Globus pallidus (tissue), 1 donor: ENCODE data around the gene MT1A.
"Not testable (repeated sequence)": the region's sequence is repeated elsewhere in the genome, so short reads cannot be mapped to it uniquely, and the experiment has no call there.

Source experiments
- DNase-seq: peaks from one replicate; pipeline ENCODE4 v3.0.0-alpha.2; 2015; ENCODE audit warnings: low spot score

Gene MT1A

DNA sequence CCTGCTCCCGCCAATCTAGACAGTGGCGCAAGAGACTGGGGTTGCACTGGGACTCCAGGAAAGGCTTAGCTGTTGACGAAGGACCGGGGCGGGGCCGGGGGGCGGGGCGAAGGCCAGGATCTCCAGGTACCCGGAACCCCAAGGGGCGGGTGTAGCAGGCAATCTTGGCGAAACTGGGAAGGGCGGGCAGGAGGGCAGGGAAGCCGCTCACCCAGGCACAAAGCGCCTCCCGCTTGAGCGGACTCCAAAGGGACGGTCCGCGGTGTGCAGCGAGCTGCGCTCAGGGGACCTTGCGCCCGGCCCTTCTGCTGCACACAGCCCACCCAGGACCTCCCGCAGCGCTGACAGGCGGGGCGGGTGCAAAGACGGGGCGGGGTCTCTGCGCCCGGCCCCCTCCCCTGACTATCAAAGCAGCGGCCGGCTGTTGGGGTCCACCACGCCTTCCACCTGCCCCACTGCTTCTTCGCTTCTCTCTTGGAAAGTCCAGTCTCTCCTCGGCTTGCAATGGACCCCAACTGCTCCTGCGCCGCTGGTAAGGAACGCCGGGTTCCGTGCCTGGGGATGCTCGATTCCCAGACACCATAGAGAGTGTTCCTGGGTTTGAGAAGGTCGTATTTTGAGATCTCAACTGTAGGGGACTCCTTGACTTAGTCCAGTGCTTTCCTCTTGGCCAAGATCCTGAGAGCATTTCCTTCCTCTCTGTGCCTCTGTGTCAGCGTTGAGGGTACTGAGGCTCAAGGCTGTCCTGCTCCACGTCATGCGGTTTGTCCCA, 19.3 kb downstream of the MT1A start, which contains the start of gene MT1F:
MT1F (plus strand) TSS at position 405 of the 772 bp plus-strand sequence; CDS start at position 505, 100 bp downstream.
- peak; percentile 55 for DNase-seq

DNA sequence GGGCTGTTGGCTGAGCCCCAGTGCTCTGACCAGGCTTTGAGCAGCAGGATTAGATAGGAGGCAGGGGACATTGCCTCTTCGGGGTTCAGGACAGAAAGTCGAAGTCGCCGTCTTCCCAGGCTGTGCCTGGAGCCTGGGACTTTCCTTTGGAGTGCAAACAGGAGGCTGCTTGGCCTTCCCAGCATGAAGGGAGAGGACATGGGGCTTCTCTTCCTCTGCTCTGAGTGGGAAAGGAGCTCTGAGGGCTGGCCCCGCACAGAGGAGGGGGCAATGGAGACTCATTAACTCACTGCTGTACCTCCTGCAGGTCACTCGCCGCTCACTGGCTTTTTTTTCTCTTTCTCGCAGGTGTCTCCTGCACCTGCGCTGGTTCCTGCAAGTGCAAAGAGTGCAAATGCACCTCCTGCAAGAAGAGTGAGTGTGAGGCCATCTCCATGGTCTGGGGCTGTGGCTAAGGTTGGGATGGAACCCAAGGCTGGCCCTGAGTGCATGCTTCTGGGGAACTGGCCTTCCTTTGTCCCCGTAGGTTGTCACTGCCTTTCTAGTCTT, 19.9 kb downstream of the MT1A start:
- DNase-seq, result no peak

DNA sequence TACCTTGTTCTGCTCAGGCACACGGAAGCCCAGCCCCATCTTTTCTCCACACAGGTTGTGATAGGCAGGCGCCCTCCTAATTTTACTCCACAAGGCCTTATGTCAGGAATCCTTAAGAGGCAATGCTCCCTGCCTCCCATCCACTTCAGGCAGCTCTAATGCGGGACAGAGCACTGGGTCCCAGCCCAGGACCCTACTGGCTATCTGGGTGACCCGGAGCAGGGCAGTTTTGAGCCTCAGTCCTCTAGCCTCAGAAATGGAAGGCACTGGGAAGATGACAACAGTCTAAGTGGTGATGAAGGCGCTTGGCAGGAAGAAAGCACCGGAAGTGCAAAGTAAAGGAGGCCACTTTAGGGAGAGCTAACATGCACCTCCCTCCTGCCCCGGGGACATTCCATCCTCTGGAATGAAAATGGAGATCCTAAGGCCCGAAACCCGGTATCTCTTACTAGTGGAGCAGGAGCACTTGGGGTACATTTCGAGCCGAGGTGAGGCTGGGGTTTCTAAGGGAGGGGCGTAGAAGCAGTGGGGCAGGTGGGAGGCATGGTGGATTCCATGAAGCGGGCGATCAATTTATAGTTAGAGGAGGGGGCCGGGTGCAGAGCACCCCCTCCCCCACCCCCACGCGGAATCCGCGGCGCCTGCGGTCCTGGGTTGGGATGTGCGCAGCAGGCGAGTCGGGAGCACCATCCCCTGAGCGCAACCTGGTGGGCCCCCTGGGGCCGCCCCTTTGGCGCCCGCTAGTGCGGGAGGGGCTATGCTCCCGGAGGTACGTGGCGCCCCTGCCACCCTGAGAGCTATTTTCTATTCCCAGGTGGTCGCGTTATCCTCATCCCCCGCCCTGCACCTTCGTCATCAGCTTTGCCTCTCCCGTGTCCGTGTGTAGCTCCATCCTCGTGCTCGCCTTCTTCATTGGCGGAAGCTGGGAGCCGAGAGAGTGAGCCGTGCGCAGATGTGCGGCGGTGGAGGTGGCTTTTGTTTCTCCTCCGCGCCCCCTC, 24.2 kb downstream of the MT1A start:
- DNase-seq, result no peak

DNA sequence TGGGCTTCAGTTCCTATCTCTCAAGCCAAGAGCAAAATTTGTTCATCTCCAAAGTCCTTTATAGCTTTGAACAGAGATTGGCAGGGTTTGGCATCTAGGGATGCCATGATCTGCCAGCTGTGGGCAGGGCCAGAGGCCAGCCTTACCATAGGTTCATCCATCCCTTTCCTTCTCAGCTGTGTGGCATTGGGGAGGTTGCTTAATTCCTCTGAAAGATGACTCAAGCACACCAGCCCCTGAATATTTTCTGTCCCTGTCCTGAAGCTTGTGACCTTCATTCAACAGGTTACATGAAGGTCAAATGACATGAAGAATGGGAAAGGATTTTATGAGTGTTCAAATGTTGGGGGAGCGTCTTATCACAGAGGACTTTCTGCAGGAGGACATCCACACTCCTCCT, 26.0 kb downstream of the MT1A start:
- DNase-seq, result no peak

DNA sequence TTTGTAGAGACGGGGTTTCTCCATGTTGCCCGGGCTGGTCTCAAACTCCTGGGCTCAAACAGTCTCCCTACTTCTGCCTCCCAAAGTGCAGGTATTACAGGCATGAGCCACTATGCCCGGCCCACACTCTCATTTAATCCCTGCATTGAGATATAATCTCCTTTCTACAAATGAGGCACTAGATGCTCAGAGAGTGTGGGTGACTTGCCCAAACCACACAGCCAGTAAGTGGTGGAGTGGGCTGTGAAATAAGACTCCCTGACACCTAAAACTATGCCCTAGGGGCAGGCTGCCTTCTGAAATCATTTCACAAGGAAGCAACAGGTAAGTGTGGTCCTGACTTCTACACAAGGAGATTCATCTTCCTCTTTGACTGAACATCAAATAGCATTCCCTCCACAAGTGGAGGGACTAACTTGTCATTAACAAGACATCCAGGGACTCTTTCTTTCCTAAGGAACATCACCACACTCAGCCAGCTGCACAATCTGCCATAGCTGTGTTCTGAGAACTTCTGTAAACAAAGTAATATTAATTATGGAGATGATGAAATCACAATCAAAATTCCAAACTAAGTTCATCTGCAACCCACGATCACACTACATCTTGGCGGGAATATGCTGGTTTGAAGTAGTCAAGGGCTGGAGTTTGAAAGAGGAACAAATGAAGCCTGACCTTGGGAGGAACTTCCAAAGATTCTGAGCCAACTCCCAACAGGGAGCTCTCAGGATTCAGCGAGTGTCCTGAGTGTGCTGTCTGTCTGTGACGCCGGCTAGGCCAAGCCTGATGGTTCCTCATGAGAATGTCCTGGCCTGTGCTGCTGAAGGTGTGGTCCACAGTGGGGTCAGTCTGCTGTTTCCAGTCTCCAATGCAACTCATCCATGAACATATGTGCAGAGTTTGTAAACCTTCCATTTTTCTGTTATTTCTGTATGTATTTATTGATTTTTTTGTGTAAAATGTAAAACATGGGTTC, 27.1 kb downstream of the MT1A start:
- not testable (repeated sequence) for DNase-seq

DNA sequence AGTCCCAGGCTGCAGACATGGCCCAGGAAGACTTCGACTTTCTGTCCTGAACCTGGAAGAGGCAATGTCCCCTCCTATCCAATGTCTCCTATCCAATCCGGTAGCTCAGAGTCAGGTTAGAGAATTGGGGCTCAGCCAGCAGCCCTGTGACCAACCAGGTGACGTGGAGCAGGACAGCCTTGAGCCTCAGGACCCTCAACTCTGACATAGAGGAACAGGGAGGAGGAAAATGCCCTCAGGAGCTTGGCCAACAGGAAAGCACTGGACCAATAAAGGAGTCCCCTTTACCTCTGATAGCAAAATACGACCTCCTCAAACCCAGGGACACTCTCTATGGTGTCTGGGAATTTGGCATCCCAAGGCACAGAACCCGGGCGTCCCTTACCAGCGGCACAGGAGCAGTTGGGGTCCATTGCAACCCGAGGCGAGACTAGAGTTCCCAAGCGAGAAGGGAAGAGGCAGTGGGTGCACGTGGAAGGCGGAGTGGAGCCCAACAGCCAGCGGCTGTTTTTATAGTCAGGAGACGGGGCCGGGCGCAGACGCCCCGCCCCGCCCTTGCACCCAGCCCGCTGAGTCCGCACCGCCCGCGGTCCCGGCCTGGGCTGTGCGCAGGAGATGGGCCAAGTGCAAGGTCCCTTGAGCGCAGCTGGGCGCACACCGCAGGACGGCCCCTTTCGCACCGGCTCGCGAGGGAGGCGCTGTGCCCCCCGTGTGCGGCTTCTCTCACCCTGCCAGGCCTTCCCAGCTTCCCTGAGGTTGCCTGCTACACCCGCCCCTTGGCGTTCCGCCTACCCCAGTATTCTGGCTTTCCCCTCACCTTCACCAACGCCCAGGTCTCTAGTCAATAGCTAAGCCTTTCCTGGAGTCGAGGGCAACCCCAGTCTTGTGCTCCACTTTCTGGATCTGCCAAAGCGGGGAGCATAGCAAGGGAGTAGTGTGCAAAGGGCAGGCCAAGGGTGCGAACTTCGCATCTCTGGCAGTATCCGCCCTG, 29.4 kb downstream of the MT1A start, which contains the start of gene MT1G:
MT1G (minus strand) TSS at position 485 of the 991 bp plus-strand sequence; CDS start at position 413, 72 bp downstream.
- DNase-seq, result no peak

DNA sequence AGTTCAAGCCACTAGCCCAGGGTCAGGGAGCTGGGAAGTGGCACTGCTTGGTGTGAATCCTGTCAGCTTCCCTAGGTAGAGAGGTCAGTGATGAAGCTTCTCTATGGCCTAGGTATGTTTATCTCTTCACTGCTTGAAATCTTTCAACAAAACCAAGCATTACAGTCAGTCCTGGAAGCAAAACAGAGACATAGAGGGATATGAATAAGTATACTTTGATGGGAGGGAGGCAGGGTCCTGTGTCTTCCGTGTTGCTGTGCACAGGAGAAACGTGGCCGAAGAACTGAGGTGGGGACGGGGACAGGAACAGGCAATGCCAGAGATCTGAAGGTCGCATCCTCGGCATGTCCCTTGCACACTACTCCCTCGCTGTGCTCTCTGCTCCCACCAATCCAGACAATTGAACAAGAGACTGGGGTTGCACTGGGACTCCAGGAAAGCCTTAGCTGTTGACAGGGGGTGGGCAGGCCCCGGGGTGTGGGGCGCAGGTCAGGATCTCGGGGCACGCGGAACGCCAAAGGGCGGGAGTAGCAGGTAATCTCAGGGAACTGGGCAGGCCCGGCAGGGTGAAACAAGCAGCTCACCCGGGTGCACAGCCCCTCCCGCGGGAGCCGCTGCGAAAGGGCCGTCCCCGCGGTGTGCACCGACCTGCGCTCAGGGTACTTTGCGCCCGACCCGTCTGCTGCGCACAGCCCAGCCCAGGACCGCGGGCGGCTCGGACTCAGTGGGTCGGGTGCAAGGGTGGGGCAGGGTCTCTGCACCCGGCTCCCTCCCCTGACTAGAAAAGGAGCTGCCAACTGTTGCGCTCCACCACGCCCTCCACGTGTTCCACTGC, 30.8 kb downstream of the MT1A start, which contains the start of gene MT1H:
MT1H (plus strand) TSS at position 810 of the 835 bp plus-strand sequence. CDS start 71 bp downstream, outside the sequence.
- no peak for DNase-seq

DNA sequence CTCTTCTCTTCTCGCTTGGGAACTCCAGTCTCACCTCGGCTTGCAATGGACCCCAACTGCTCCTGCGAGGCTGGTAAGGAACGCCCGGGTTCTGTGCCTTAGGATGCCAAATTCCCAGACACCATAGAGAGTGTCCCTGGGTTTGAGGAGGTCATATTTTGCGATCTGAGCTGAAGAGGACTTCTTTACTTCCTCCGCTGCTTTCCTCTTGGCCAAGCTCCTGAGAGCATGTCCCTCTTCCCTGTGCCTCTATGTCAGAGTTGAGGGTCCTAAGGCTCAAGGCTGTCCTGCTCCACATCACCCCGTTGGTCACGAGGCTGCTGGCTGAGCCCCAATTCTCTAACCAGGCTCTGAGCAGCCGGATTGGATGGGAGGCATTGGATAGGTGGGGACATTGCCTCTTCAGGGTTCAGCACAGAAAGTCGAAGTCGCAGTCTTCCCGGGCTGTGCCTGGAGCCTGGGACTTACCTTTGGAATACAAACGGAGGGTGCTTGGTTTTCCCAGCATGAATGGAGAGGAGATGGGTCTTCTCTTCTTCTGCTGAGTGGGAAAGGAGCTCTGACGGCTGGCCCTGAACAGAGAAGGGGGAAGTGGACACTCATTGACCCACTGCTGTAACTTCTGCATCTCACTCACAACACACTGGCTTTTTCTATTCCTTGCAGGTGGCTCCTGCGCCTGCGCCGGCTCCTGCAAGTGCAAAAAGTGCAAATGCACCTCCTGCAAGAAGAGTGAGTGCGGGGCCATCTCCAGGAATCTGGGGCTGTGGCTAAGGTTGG, 31.6 kb downstream of the MT1A start:
- no peak for DNase-seq

DNA sequence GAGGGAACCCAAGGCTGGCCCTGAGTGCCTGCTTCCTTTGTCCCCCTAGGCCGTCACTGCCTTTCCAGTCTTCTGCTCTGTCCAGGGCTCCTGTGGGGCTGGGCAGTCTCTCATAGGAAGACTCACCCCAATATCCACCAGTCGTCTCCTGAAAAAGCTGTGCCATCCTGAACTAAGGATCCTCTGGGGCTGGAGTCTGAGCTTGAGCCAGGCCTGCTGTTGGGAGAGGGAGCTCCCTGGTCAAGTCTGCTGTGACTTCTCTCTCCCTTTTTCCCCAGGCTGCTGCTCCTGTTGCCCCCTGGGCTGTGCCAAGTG, 32.1 kb downstream of the MT1A start:
- no peak for DNase-seq

DNA sequence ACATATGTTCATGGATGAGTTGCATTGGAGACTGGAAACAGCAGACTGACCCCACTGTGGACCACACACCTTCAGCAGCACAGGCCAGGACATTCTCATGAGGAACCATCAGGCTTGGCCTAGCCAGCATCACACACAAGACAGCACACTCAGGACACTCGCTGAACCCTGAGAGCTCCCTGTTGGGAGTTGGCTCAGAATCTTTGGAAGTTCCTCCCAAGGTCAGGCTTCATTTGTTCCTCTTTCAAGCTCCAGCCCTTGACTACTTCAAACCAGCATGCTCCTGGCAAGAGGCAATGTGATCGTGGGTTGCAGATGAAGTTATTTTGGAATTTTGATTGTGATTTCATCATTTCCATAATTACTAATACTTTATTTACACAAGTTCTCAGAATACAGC, 33.2 kb downstream of the MT1A start:
- not testable (repeated sequence) for DNase-seq

DNA sequence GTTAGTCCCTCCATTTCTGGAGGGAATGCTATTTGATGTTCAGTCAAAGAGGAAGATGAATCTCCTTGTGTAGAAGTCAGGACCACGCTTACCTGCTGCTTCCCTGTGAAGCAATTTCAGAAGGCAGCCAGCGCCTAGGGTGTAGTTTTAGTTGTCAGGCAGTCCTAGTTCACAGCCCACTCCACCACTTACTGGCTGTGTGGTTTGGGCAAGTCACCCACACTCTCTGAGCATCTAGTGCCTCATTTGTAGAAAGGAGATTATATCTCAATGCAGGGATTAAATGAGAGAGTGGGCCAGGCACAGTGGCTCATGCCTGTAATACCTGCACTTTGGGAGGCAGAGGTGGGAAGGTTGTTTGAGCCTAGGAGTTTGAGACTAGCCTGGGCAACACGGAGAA, 33.7 kb downstream of the MT1A start:
- not testable (repeated sequence) for DNase-seq

DNA sequence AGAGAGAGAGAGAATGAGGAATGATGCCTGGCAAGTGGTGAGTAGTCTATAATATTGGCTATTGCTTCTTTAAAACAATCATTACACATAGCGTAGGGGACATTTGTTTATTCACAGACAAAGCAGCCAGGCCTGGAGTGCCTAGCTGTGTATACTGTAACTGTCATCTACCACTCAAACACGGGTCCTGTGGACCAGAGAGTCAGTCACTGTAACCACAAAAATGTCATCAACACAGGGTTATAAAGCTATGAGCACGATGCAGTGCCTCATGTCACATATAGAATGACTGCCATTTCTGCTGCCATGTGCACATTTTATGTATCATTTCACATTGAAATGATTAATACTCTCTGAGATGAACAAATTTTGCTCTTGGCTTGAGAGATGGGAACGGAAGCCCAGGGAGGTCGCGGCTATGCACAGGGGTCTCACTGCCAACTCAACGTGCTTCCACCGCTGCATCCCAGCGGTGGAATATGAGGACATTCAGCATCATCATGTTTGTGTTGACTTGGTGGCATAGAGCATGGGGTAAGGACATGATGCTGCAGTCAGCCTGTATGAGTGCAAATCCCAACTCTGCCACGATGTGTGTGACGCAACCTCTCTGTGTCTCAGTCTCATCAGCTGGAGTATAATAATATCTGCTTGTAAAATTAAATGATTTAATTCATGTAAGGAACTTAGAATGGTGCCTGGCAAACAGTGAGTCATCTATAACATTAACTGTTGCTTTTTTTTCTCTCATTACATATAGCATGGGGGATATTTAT, 34.5 kb downstream of the MT1A start:
- no peak for DNase-seq

DNA sequence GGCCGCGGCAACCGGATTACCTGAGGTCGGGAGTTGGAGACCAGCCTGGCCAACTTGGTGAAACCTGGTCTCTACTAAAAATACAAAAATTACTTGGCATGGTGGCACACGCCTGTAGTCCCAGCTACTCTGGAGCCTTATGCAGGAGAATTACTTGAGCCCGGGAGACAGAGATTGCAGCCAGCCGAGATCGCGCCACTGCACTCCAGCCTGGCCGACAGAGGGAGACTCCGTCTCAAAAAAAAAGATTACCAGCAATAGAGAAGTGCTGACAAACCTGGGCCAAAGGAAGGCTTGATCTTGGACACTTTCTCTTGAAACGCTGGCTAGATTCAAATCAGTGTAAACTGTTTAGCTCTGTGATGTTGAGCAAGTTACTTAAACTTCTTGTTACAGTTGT, 35.5 kb downstream of the MT1A start:
- no peak for DNase-seq

DNA sequence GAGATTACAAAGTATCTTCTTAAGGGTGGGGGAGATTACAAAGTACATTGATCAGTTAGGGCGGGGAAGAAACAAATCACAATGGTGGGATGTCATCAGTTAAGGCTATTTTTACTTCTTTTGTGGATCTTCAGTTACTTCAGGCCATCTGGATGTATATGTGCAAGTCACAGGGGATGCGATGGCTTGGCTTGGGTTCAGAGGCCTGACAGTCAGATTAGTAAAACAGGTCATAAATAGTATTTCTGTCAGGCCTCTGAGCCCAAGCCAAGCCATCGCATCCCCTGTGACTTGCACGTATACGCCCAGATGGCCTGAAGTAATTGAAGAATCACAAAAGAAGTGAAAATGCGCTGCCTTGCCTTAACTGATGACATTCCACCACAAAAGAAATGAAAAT, 36.1 kb downstream of the MT1A start:
- DNase-seq, result not testable (repeated sequence)

DNA sequence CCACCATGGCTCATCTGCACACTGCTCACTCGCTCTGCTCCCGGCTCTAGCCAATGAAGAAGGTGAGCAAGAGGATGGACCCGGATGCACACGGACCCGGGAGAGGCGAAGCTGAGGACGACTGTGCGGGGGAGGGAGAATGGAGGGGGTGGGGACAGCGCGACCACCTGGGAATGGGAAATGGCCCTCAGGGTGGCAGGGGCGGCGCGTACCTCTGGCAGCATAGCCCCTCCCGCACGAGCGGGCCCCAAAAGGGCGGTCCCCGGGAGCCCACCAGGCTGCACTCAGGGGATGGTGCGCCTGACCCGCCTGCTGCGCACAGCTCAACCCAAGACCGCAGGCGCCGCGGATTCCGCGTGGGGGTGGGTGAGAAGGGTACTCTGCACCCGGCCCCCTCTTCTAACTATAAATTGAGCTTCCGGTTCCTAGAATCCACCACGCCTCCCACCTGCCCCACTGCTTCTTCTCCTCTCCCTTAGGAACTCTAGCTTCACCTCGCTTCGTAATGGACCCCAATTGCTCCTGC, 37.3 kb downstream of the MT1A start:
- no peak for DNase-seq

DNA sequence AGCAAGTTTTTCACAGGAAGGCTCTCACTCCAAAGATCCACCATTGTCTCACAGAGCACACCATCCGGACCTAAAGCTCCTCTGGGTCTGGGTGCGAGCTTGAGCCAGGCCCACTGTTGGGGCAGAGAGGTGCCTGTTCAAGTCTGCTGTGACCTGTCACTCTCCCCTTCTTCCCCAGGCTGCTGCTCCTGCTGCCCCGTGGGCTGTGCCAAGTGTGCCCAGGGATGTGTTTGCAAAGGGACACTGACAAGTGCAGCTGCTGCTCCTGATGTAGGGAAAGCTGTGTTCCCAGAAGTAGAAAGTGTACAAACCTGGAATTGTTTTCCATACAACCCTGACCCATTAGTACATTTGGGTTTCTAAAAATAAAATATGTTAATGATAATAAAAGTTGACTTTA, 39.0 kb downstream of the MT1A start:
- DNase-seq, result no peak

DNA sequence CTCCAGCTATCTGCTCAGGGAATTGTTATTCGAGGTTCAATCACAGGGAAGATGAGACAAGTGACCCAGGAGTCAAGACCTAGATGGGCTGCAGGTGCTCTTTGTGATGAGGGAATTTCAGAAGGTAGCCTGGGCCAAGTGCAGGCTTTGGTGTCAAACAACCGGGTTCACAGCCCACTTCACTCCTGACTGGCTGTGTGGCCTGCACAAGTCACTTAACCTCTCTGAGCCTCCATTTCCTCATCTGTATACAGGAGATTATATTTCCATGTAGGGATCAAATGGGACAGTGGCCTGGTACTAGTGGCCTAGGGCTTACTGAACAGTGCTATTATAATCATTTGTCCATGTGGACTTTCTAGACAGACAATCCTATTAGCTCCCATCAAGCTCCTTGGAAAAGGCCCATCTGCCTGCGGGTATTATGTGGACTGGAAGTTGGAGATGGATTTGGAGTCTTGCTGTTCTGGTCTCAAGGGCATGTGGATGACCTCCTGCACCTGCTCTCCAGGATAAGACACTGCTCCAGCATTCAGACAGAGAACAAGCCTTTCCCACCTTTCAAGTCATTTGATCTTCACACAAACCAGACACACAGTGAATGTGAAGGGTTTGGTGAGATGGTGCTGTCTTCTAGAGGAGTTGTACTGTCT, 40.7 kb downstream of the MT1A start:
- DNase-seq, result no peak
